ACC112 (cell line): ENCODE measurements around the gene IL22RA1.

Experiments used
- H2AFZ ChIP-seq: fragments of 200-600 bp; sonication (generic); one replicate; pipeline ENCODE4 v1.6.0; 2017; ENCODE audit warnings: antibody characterized with exemption, low read length; ENCODE audit not compliant: unreplicated experiment
- H3K27ac ChIP-seq: fragments of 200-600 bp; sonication (generic); 2 replicates; pipeline ENCODE4 v1.5.1; 2014; ENCODE audit warnings: low read depth, mild to moderate bottlenecking, antibody characterized with exemption, low read length, moderate library complexity
- H3K27me3 ChIP-seq: fragments of 200-600 bp; sonication (generic); 2 replicates; pipeline ENCODE4 v1.6.1; 2014; ENCODE audit warnings: mild to moderate bottlenecking, antibody characterized with exemption, low read length, moderate library complexity, mixed read lengths; ENCODE audit not compliant: insufficient read depth
- H3K36me3 ChIP-seq: fragments of 200-600 bp; sonication (generic); 2 replicates; pipeline ENCODE4 v1.6.1; 2016; ENCODE audit warnings: mild to moderate bottlenecking, antibody characterized with exemption, low read length, moderate library complexity, mixed read lengths; ENCODE audit not compliant: insufficient read depth
- H3K4me1 ChIP-seq: fragments of 200-600 bp; sonication (generic); one replicate; pipeline ENCODE4 v1.6.1; 2016; ENCODE audit warnings: low read length, mixed read lengths; ENCODE audit not compliant: insufficient read depth, unreplicated experiment, control insufficient read depth
- H3K4me3 ChIP-seq: fragments of 200-600 bp; sonication (generic); 2 replicates; pipeline ENCODE4 v1.5.1; 2014; ENCODE audit warnings: mild to moderate bottlenecking, low read depth, low read length
- H3K79me2 ChIP-seq: fragments of 200-600 bp; sonication (generic); one replicate; pipeline ENCODE4 v1.6.0; 2016; ENCODE audit warnings: low read length; ENCODE audit not compliant: control insufficient read depth, unreplicated experiment, insufficient read depth

IL22RA1 gene

GRCh38 chr1:24086466-24086865 lies 56.5 kb downstream of the IL22RA1 start:
- H3K27ac ChIP-seq, result no peak overlapping the region
- H2AFZ ChIP-seq, result no peak overlapping the region
- no peak overlapping the region for H3K4me3 ChIP-seq
- H3K79me2 ChIP-seq, result no peaks in the 10 kb centered on the region
- no peaks in the 10 kb centered on the region for H3K27me3 ChIP-seq
- no peaks in the 10 kb centered on the region for H3K36me3 ChIP-seq
- peaks cover 5% of the 10 kb centered on the region for H3K4me1 ChIP-seq

GRCh38 chr1:24085546-24085945 lies 57.4 kb downstream of the IL22RA1 start:
- peaks cover 5% of the 10 kb centered on the region for H3K4me1 ChIP-seq
- H3K79me2 ChIP-seq, result no peaks in the 10 kb centered on the region
- H3K36me3 ChIP-seq, result no peaks in the 10 kb centered on the region
- H3K4me3 ChIP-seq, result no peak overlapping the region
- no peaks in the 10 kb centered on the region for H3K27me3 ChIP-seq
- H3K27ac ChIP-seq, result no peak overlapping the region
- no peak overlapping the region for H2AFZ ChIP-seq

GRCh38 chr1:24085007-24085406 lies 57.9 kb downstream of the IL22RA1 start:
- Histone ChIP-seq H3K4me3 (no peak overlapping the region), H3K27me3 (no peaks in the 10 kb centered on the region)

GRCh38 chr1:24084050-24084449 lies 58.9 kb downstream of the IL22RA1 start:
- peaks cover 5% of the 10 kb centered on the region for H3K4me1 ChIP-seq
- no peak overlapping the region for H3K27ac ChIP-seq
- H3K79me2 ChIP-seq, result no peaks in the 10 kb centered on the region
- no peaks in the 10 kb centered on the region for H3K36me3 ChIP-seq
- H3K4me3 ChIP-seq, result no peak overlapping the region
- H3K27me3 ChIP-seq, result no peaks in the 10 kb centered on the region
- H2AFZ ChIP-seq, result no peak overlapping the region

More at GRCh38 chr1:24085007-24085406, 57.9 kb downstream of the IL22RA1 start:
- Histone ChIP-seq H3K27ac (no peak overlapping the region), H3K79me2 (no peaks in the 10 kb centered on the region), H3K36me3 (no peaks in the 10 kb centered on the region), H2AFZ (no peak overlapping the region), H3K4me1 (peaks cover 5% of the 10 kb centered on the region)

- H3K27ac ChIP-seq, result no peak overlapping the region
- peaks cover 5% of the 10 kb centered on the region for H3K4me1 ChIP-seq
- no peaks in the 10 kb centered on the region for H3K27me3 ChIP-seq
- no peaks in the 10 kb centered on the region for H3K36me3 ChIP-seq
- H3K79me2 ChIP-seq, result no peaks in the 10 kb centered on the region
- no peak overlapping the region for H3K4me3 ChIP-seq
- H2AFZ ChIP-seq, result no peak overlapping the region
Observed at GRCh38 chr1:24082372-24082771, 60.6 kb downstream of the IL22RA1 start.

- no peaks in the 10 kb centered on the region for H3K79me2 ChIP-seq
- H3K4me1 ChIP-seq, result peaks cover 5% of the 10 kb centered on the region
- no peaks in the 10 kb centered on the region for H3K27me3 ChIP-seq
- H3K27ac ChIP-seq, result no peak overlapping the region
- no peak overlapping the region for H2AFZ ChIP-seq
- H3K36me3 ChIP-seq, result no peaks in the 10 kb centered on the region
- H3K4me3 ChIP-seq, result no peak overlapping the region
Observed at GRCh38 chr1:24081190-24081589, 61.8 kb downstream of the IL22RA1 start.

- no peak overlapping the region for H3K27ac ChIP-seq
- no peaks in the 10 kb centered on the region for H3K27me3 ChIP-seq
- no peaks in the 10 kb centered on the region for H3K4me1 ChIP-seq
- no peak overlapping the region for H3K4me3 ChIP-seq
- H2AFZ ChIP-seq, result no peak overlapping the region
- H3K79me2 ChIP-seq, result no peaks in the 10 kb centered on the region
- H3K36me3 ChIP-seq, result no peaks in the 10 kb centered on the region
Observed at GRCh38 chr1:24080131-24080530, 62.8 kb downstream of the IL22RA1 start.

GRCh38 chr1:24077278-24077978 lies 65.5 kb downstream of the IL22RA1 start:
- no peak overlapping the region for H2AFZ ChIP-seq
- no peaks in the 10 kb centered on the region for H3K27me3 ChIP-seq

GRCh38 chr1:24075946-24076345 lies 67.0 kb downstream of the IL22RA1 start:
- Histone ChIP-seq H3K27ac (no peak overlapping the region), H3K27me3 (no peaks in the 10 kb centered on the region), H2AFZ (no peak overlapping the region), H3K4me3 (no peak overlapping the region), H3K79me2 (no peaks in the 10 kb centered on the region), H3K4me1 (no peaks in the 10 kb centered on the region), H3K36me3 (no peaks in the 10 kb centered on the region)

More at GRCh38 chr1:24077278-24077978, 65.5 kb downstream of the IL22RA1 start:
- Histone ChIP-seq H3K27ac (no peak overlapping the region), H3K36me3 (no peaks in the 10 kb centered on the region), H3K4me1 (no peaks in the 10 kb centered on the region), H3K4me3 (no peak overlapping the region), H3K79me2 (no peaks in the 10 kb centered on the region)

- H3K27ac ChIP-seq, result no peak overlapping the region
- no peaks in the 10 kb centered on the region for H3K79me2 ChIP-seq
- no peaks in the 10 kb centered on the region for H3K4me1 ChIP-seq
- no peak overlapping the region for H3K4me3 ChIP-seq
- no peaks in the 10 kb centered on the region for H3K36me3 ChIP-seq
- no peaks in the 10 kb centered on the region for H3K27me3 ChIP-seq
- H2AFZ ChIP-seq, result no peak overlapping the region
Observed at GRCh38 chr1:24075590-24075854, 67.4 kb downstream of the IL22RA1 start.

- Histone ChIP-seq H2AFZ (no peak overlapping the region), H3K27me3 (no peaks in the 10 kb centered on the region), H3K4me1 (no peaks in the 10 kb centered on the region), H3K79me2 (no peaks in the 10 kb centered on the region), H3K4me3 (no peak overlapping the region), H3K27ac (no peak overlapping the region), H3K36me3 (no peaks in the 10 kb centered on the region)
Observed at GRCh38 chr1:24074817-24075589, 67.9 kb downstream of the IL22RA1 start.
